NCI-H2107 treated with DMSO at 0.1 percent for 48 hours (cell line): ENCODE data around the gene RDH11.
A peak's percentile ranks its signal among the peaks of the same experiment; 100 is the strongest.
"Not testable (repeated sequence)": the region's sequence is repeated elsewhere in the genome, so short reads cannot be mapped to it uniquely, and the experiment has no call there.

ENCODE experiments used
- DNase-seq: peaks from one replicate; lab custom pipeline; 2025; ENCODE audit not compliant: unreplicated experiment; lab: John Stamatoyannopoulos, UW

RDH11 gene, protein sequence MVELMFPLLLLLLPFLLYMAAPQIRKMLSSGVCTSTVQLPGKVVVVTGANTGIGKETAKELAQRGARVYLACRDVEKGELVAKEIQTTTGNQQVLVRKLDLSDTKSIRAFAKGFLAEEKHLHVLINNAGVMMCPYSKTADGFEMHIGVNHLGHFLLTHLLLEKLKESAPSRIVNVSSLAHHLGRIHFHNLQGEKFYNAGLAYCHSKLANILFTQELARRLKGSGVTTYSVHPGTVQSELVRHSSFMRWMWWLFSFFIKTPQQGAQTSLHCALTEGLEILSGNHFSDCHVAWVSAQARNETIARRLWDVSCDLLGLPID

DNA sequence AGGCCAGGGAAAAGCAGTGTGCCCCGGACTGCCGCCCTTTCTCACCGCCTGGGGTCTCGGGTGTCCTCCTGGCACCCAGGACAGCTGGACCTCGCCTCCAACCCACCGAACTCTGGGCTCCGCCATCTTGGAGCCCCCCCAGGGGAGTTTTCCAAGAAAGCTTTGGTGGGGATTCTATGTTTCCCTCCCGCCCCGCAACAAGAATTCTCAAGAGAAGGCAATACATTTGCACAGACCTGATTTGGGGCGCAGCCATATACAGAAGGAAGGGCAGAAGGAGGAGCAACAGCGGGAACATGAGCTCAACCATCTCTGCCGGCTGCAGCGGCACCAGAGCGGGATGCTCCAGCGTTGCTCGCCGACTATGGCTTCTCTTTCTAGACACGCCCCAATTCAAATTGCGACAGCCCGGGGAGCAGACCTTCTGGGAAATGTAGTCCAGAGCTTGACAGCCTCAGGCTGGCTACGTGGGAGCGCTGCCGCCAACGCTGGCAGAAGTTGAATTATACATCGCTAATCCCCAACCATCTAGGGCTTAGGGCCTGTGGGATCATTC is at the start of gene RDH11:
RDH11 (minus strand) TSS at position 371 of the 556 bp plus-strand sequence; CDS start at position 310, 61 bp downstream.
- DNase-seq, result peak; percentile 97

DNA sequence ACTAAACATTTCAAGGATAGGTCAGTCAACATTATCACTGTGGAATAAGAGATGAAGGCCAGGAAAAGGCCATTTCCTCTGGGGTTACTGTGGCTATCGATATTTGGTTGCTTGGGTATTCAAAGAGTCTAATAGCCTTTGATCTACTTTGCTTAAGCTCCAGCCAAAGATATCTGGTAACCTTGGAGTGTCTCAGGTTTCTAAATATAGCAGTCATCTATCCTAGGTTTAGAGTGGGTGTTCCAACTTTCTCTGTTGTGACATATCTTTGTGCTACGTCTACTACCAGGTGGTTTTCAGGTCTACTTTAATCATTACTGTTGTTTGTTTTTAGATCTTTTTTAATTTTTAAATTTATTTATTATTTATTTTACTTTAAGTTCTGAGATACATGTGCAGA is 48.5 kb upstream of the RDH11 start:
- DNase-seq, result no peak

DNA sequence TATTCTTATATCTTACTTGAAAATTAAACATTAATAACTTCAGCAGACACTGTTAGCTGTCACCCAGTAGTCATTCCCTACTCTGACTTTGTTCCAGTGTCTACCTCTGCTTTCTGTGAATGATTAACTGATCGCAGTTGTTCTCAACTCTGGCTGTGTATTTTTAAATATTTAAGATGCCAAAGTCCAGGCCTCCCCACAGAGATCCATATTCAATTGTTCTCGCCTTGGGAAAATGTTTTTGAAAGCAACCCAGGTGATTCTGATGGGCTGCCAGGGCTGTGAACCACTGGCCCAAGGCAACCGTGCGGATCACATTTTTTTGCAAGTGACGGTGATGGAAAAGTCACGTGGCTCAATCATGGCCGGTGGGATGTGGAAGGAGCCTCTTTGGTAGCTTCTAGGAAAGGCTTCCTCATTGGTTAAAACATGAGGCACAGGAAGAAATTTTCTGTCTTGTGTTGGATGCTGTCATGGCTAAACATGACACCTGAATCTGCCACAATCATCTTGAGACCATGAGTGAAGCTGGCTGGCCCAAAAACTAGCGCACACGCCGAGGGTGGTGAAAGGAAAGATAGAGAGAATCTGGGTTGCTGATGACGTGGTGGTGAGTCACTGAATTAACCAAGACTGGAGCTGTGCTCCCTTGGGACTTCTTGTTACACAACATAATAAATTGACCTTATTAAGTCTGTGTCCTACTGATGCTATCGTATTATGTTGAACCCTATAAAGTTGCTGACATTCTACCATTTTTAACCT is 43.4 kb upstream of the RDH11 start:
- DNase-seq, result no peak

DNA sequence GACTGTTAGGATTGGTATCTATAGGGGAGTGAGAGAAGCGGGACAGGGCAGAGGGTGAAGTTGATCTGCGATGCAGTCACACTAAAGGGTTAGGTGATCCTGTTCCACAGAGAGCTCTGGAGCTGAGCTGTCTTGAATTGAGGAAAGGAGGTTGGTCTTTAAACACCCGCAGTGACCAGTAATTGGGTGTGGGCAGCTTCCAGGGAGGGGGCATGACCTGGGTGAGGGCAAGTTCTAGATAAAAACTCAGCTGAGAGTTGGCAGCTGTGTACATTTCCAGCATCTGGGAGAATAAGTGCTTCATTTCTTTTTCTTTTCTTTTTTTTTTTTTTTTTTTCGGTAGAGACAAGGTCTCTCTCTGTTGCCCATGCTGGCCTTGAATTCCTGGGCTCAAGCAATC is 41.2 kb upstream of the RDH11 start:
- no peak for DNase-seq

DNA sequence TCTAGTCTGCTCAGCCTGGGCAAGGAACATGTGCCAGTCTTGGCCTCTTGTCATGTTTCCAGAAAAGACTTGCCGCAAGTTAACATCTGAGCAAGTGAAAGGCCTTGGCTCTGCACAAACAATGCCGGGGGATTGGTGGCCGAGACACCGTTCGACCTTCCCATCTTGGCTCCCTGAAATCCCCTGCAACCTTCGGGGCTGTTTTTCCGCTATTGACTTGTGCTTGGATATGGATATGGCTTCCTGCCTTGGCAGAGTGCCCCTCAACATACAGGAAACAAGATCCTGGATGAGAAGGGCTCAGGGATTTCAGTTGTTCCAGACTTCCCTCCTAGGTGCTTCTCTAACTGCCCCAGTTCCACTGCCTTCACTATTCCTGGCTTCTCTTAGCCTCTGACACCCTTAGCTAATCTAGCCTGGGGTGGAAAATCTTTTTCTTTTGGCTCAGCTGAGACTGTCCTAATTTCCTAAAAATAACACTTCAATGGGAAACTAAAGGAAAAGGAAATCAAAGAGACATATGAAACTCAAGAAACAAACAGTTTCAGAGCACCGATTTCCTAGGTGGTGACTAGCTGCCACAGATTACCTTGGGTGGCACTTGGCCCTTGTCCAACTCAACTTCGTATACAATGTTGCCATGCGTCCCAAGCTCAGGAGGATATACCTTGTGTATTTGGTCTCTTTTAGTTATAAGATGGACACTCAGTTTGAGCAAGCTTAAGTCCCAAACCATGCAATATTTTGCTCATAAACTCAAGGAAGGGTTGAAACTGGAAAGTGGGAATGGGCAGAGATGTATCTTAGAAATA is 40.0 kb upstream of the RDH11 start:
- no peak for DNase-seq

DNA sequence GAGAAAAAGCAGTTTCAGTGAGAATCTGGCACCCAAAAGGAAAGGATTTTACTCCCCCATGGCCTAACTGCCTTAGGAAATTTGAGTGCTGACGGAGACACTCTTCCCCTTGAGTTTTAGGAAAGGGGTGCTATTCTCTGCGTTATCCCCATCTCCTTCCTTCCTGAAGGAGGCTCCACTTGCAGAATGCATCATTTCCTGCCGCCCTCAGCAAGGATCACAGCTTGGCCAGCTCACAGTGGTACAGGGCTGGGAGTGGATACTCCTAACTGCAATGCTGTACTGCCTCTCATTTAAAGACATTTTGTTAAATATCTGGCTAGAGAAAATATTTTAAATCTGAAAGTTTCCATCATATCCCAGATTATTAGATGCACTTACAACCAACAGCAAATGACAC is 39.1 kb upstream of the RDH11 start:
- no peak for DNase-seq

DNA sequence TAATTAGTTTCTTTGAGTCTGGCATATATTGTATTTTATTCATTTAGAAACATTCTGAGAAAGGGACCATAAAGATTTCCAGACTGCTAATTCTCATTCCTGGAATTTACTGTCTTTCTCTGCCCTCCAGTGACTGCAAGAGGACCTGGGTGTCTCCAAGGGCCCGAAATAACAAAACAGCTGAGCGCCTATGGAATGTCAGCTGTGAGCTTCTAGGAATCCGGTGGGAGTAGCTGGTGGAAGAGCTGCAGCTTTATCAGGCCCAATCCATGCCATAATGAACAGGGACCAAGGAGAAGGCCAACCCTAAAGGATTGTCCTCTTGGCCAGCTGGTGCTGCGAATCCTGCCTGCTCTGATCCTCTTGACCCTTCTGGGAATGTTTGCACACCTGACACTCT is 38.1 kb upstream of the RDH11 start:
- DNase-seq, result no peak

DNA sequence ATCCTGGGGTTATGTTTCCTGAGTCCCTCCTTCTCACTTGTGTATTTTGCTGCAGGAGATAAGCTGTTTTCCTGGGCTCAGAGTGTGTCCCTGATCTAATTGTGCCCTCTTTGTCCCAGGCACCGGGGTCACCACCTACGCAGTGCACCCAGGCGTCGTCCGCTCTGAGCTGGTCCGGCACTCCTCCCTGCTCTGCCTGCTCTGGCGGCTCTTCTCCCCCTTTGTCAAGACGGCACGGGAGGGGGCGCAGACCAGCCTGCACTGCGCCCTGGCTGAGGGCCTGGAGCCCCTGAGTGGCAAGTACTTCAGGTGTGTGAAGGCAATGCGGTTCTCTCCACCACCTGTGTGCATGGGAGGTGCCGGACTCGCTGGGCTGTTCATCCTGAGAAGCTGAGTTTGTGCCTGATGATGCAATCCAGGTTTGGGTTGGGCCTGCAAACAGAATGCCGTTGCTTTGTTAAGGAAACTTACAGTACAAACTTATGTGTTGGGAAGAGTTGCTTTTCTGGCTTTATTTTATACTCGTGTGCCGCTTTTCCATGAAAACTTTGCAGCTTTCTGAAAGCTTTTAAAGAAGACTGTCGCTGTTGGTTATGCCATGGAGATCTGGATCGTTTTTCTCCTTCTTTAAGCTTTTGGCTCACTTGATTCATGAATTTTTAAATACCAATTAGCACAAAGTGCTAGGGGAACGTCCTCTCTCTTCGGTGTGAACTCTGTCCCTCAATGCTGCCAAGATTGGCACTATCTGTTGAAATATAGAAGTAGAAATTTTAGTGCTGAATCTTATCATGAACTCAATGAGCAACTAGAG is 33.7 kb upstream of the RDH11 start:
- DNase-seq, result no peak

DNA sequence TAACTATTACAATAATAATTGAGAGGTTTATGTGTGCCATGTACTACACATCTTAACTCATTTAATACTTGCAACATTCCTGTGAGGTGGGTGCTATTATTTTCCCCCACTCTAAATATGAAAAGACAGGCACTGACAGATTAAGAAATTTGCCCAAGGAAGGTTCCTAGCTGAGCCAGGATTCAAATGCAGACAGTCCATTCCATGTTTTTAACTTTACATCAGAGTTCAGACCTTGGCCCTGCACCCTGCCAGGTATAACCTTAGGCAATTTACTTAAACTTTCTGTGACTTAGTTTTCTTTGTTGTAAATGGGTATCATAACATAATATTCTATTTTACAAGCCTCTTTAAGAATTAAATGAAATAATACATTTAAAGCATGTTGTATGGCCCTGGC is 32.7 kb upstream of the RDH11 start:
- DNase-seq, result no peak

DNA sequence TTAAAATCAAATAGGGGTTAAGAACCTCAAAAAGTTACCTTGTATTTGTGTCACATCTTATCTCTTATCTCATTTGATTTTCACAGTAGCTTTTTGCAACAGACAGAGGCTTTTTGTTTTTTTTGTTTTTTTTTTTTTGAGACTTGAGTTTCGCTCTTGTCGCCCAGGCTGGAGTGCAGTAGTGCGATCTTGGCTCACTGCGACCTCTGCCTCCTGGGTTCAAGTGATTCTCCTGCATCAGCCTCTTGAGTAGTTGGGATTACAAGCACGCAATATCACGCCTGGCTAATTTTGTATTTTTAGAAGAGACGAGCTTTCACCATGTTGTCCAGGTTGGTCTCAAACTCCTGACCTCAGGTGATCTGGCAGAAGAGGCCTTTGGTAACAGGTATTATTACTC is 31.8 kb upstream of the RDH11 start:
- no peak for DNase-seq

DNA sequence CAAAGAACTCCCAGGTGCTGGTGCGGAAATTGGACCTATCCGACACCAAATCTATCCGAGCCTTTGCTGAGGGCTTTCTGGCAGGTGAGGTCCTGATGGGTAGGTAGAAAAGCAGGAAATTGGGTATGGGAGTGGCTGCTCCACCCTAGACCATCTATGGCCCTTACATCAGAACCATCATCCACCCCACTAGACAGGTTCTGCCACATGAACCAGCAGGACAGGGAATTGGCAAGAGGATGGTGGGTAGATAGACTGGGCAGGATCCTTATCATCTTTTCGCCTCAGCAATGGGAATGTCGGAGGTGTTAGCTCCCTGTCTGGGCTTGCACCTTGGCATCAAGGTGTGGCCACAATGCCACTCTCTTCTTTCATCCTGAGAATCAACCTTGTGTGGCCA is 29.6 kb upstream of the RDH11 start:
- no peak for DNase-seq

DNA sequence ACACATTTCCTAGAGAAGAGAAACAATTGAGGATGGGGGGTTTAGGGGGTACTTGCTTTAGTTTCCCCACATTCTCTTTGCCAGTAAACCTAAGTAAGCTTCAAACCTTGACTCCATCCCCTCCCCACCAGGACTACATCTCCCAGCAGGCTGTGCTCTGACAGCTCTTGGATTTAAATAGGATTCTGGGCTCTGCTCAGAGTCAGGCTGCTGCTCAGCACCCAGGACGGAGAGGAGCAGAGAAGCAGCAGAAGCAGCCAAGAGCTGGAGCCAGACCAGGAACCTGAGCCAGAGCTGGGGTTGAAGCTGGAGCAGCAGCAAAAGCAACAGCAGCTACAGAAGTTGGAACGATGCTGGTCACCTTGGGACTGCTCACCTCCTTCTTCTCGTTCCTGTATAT is 26.7 kb upstream of the RDH11 start:
- DNase-seq, result no peak

DNA sequence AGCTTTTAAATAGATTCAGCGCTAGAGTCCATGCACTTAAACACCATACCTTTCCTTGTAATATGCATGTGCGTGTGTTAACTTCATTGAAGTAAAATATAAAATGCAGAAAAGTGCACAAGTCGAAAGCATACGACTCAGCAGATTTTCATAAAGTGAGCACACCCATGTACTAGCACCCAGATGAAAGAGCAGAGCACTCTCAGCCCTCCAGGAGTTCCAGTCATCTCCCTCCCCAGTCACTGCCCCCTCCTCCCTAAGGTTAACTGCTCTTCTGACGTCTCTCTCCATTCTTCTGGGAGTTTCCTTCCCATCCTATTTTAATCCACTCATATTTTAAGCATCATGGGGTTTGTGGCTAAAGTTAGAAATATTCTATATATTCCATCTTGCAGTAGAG is 26.3 kb upstream of the RDH11 start:
- DNase-seq, result no peak

DNA sequence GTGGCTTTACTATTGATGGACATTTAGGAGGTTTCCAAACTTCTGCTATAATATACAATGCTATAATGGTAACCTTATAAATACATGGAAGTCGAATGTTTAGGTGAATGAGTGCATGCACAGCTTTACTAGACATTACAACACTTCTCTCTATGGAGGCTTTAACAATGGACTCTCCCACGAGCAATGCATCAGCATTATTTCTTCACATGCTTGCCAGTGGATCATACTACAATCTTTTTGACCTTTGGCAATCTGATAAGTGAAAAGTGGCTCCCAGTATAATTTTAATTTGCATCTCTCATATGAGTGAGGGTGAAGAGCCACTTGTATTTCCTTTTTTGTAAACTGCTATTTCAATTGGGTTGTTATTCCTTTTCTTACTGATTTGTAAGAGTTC is 24.3 kb upstream of the RDH11 start:
- no peak for DNase-seq

DNA sequence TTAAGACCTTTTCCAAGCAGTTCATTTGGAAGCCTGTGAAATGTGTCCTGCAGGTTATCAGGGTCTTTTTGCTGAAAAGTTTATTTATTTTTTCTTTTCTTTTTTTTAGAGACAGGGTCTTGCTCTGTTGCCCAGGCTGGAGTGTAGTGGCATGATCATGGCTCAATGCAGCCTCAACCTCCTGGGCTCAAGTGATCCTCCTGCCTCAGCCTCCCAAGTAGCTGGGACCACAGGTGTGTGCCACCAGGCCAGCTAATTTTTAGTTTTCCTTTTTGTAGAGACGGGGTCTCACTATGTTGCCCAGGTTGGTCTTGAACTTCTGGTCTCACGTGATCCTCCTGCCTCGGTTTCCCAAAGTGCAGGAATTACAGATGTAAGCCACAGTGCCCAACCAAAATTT is 23.8 kb upstream of the RDH11 start:
- DNase-seq, result not testable (repeated sequence)

DNA sequence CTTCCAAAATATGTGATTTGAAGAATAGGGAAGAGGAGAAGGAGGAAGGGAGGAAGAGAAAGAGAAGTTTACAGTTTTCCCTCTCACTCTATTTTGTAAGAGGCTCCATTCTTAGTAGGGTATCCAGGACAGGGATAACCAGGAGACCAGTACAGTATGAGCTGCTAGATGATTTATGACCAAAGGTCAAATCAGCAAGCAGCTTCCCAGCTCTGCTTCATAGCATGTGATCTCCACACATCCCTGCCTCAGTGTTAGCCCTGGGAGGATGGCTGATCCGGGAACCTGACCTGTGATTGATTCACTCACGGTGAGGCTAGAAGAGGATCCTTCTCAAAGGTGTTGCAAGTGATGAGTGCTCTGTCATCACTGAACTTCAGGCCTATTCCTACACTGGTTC is 22.7 kb upstream of the RDH11 start:
- no peak for DNase-seq

DNA sequence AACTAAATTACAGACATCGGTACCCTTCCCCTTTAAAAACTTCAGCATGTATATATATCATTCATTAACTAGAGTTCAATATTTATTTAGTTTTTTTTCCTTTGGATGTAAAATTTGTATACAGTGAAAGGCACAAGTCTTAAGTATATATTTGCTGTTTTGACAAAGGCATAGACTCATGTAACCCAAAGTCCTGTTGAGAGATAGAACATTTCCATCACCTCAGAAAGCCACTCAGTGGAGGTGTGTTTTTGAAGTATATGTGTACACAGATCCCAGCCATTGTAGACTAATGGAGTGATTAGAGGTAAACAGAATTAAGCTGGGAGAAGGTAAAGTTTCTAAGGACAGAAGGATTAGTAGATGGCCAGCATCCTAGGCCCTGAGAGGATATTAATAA is 21.5 kb upstream of the RDH11 start:
- DNase-seq, result no peak

DNA sequence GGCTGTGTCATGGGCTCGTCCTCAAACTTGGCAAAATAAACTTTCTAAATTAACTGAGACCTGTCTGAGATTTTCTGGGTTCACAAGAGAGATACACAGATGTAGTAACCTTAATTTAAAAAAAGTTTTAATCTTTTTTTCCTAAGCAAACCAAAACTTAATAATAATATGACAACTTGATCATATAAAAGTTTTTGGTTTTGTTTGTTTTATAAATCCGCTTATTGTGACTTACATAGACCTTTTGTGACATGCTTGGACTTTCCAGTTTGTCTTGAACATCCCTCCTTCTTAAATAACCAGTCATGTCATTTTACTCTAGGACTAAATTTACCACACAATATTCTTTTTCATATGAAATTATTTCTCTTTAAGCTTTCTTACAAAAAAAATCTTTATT is 14.6 kb upstream of the RDH11 start:
- DNase-seq, result no peak

DNA sequence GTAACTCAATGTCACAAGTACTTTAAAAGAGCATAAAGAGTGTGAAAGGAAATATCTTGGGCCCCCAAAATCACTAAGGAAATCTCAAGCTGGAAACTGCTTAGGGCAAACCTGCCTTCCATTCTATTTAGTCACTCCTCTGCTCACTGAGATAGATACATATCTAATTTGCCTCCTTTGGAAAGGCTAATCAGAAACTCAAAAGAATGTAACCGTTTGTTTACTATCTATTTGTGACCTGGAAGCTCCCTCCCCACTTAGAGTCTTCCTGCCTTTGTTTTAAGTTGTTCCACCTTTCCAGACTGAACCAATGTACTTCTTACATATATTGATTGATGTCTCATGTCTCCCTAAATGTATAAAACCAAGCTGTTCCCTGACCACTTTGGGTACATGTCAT is 14.2 kb upstream of the RDH11 start:
- not testable (repeated sequence) for DNase-seq

DNA sequence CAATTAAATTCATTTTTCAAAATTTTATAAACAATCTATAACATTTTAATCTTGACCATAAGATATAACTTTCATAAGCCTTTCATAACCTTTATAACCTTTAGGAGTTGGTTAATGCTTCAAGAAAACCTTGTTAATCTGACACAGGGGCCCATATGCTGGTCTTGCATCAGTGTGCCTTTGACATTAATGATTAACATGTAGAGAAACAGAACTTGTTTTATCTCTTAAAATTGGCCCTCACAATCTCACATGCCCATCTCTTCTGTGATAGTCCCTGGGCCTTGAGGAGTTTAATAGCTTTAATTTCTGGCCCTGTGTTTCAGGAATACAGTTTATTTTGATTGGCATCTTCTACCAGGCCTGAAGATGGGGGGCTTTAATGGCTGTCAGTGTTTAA is 13.8 kb upstream of the RDH11 start:
- DNase-seq, result not testable (repeated sequence)

DNA sequence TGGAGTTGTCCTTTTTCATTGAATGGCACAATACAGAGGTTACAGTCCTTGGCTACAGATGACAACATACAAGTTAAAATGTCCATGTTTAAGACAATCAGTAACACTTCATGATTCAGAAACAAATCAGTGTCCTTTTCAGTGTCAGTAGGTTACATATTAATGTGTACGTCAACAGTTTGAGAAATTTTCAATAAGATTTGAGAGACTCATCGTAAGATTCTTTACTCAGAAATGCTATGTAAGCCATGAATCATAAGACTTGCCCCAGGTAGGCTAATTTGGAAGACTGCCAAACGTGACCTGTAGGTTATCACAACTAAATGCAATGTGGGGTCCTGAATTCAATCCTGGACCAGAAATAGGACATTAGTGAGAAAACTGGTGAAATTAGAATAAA is 9.6 kb upstream of the RDH11 start:
- no peak for DNase-seq
